ENCODE measurements around the gene ECE2. TPM values are rescaled to one million over a fixed set of nuclear protein-coding genes. Genes with fewer than 3 reads are reported as not detected.
A peak's percentile ranks its signal among the peaks of the same experiment; 100 is the strongest.

Gene ECE2
- not detected for total RNA-seq

- no peaks in the 10 kb centered on the region for H3K9me3 ChIP-seq
- intact Hi-C loops (cut with DNase I; ENCODE audit: low total_unique reads) = no loop called here
- no peaks in the 10 kb centered on the region for H3K4me1 ChIP-seq
- peak within 1 kb of the TSS in 2 of 3 donors; percentile 24 to 44 for H3K4me3 ChIP-seq
- TF ChIP-seq POLR2A (IDR thresholded peaks at IDR 0.05) (no peak), CTCF (IDR thresholded peaks at IDR 0.05) (no peak), POLR2AphosphoS5 (IDR thresholded peaks at IDR 0.05) (no peak)
- H3K36me3 ChIP-seq = no peaks in the 10 kb centered on the region
- H3K27me3 ChIP-seq = peaks cover 0 to 36% of the 10 kb centered on the region in 2 donors
- DNase-seq (ENCODE audit: low spot score in 2 of 2) = no peak
- H3K27ac ChIP-seq = no peak within 1 kb of the TSS
These were observed at the start of gene ECE2 for GRCh38 chr3:184275961-184276910. TSS of gene ECE2 (plus strand) at chr3:184276022. CDS start at chr3:184276154, 132 bp downstream.

GRCh38 chr3:184227481-184227935 lies 48.3 kb upstream of the ECE2 start:
- DNase-seq (ENCODE audit: low spot score in 2 of 2) = no peak
- Histone ChIP-seq H3K4me1 (peaks cover 4 to 8% of the 10 kb centered on the region in 2 donors), H3K4me3 (no peak overlapping the region), H3K9me3 (no peaks in the 10 kb centered on the region), H3K27me3 (peaks cover 10 to 30% of the 10 kb centered on the region in 2 donors), H3K27ac (no peak overlapping the region), H3K36me3 (no peaks in the 10 kb centered on the region)
- intact Hi-C loops (cut with DNase I; ENCODE audit: low total_unique reads) = no loop called here
- TF ChIP-seq POLR2A (IDR thresholded peaks at IDR 0.05) = no peak
- peak in 1 of 3 donors; percentile 59 for TF ChIP-seq CTCF (IDR thresholded peaks at IDR 0.05)
- TF ChIP-seq POLR2AphosphoS5 (IDR thresholded peaks at IDR 0.05) = no peak

- no peak for DNase-seq (ENCODE audit: low spot score in 2 of 2)
- H3K9me3 ChIP-seq = no peaks in the 10 kb centered on the region
- intact Hi-C loops (cut with DNase I; ENCODE audit: low total_unique reads) = no loop called here
- H3K27me3 ChIP-seq = peaks cover 10 to 37% of the 10 kb centered on the region in 2 donors
- H3K36me3 ChIP-seq = no peaks in the 10 kb centered on the region
- no peak overlapping the region for H3K27ac ChIP-seq
- TF ChIP-seq CTCF (IDR thresholded peaks at IDR 0.05) (no peak), POLR2A (IDR thresholded peaks at IDR 0.05) (no peak), POLR2AphosphoS5 (IDR thresholded peaks at IDR 0.05) (no peak)
- peak overlapping the region; percentile 41 to 68 (median 54) for H3K4me3 ChIP-seq
- H3K4me1 ChIP-seq = peaks cover 4 to 8% of the 10 kb centered on the region in 2 donors
These were observed 47.3 kb upstream of the ECE2 start for GRCh38 chr3:184228376-184229137.

GRCh38 chr3:184229394-184230080 lies 46.3 kb upstream of the ECE2 start, which contains the start of gene VWA5B2:
TSS of gene VWA5B2 (plus strand) at chr3:184229585. CDS start at chr3:184230529, 944 bp downstream.
- H3K27me3 ChIP-seq = peaks cover 10 to 37% of the 10 kb centered on the region in 2 donors
- peak within 1 kb of the TSS; percentile 41 to 68 (median 54) for H3K4me3 ChIP-seq
- H3K36me3 ChIP-seq = no peaks in the 10 kb centered on the region
- DNase-seq (ENCODE audit: low spot score in 2 of 2) = peak in 1 of 2 donors; percentile 26
- H3K27ac ChIP-seq = no peak within 1 kb of the TSS
- intact Hi-C loops (cut with DNase I; ENCODE audit: low total_unique reads) = loop anchor here (5.0 kb wide), 1 partner anchor 1958 kb away; no protein-coding TSS in a partner anchor
- peaks cover 4 to 8% of the 10 kb centered on the region in 2 donors for H3K4me1 ChIP-seq
- TF ChIP-seq CTCF (IDR thresholded peaks at IDR 0.05) = peak in 1 of 3 donors; percentile 29
- no peak for TF ChIP-seq POLR2A (IDR thresholded peaks at IDR 0.05)
- no peak for TF ChIP-seq POLR2AphosphoS5 (IDR thresholded peaks at IDR 0.05)
- H3K9me3 ChIP-seq = no peaks in the 10 kb centered on the region

Data from breast epithelium (tissue), 4 donors.